22Rv1 (cell line): ENCODE measurements around the gene EMP2.
"Not testable (repeated sequence)": the region's sequence is repeated elsewhere in the genome, so short reads cannot be mapped to it uniquely, and the experiment has no call there.

Experiments used
- H3K27ac ChIP-seq: fragments of 450-650 bp; 2 replicates; pipeline ENCODE4 v1.5.1; 2017
- CTCF ChIP-seq: fragments of 450-650 bp; IDR thresholded peaks from 2 replicates; pipeline ENCODE4 v1.5.1; 2017; ENCODE audit warnings: mild to moderate bottlenecking
- ZFX ChIP-seq: fragments of 450-650 bp; IDR thresholded peaks from 2 replicates; pipeline ENCODE4 v1.6.1; 2017; ENCODE audit warnings: antibody characterized with exemption, borderline replicate concordance

The EMP2 gene

GRCh38 chr16:10509534-10510025 lies 70.8 kb downstream of the EMP2 start:
- H3K27ac ChIP-seq = no peak overlapping the region
- TF ChIP-seq CTCF = peak; percentile 81
- TF ChIP-seq ZFX = no peak

GRCh38 chr16:10505286-10505685 lies 75.1 kb downstream of the EMP2 start:
- H3K27ac ChIP-seq = not testable (repeated sequence)

- TF ChIP-seq CTCF (no peak), ZFX (no peak)
- no peak overlapping the region for H3K27ac ChIP-seq
Measured at GRCh38 chr16:10504404-10504885, 76.0 kb downstream of the EMP2 start.

- H3K27ac ChIP-seq = no peak overlapping the region
- TF ChIP-seq CTCF (no peak), ZFX (no peak)
Measured at GRCh38 chr16:10502776-10503175, 77.6 kb downstream of the EMP2 start.

- TF ChIP-seq ZFX = no peak
- TF ChIP-seq CTCF = no peak
- no peak overlapping the region for H3K27ac ChIP-seq
Measured at GRCh38 chr16:10501016-10501607, 79.3 kb downstream of the EMP2 start.

GRCh38 chr16:10500582-10500981 lies 79.8 kb downstream of the EMP2 start:
- no peak overlapping the region for H3K27ac ChIP-seq
- TF ChIP-seq ZFX (no peak), CTCF (no peak)

GRCh38 chr16:10497132-10498101 lies 83.0 kb downstream of the EMP2 start:
- TF ChIP-seq ZFX (no peak), CTCF (no peak)
- no peak overlapping the region for H3K27ac ChIP-seq
